Measurements from ENCODE around the gene GTF2E1. TPM values are rescaled to one million over a fixed set of nuclear protein-coding genes. Genes with fewer than 3 reads are reported as not detected.
A peak's percentile ranks its signal among the peaks of the same experiment; 100 is the strongest.

The GTF2E1 gene
- total RNA-seq, 1 donor from 2014 or later = 26.9 TPM

GRCh38 chr3:120801484-120801883 lies 58.9 kb downstream of the GTF2E1 start:
- no peak for TF ChIP-seq CTCF (conservative IDR thresholded peaks at IDR 0.05)
- Mint-ChIP-seq H3K4me1 (ENCODE audit: unreplicated experiment) (no peaks in the 10 kb centered on the region), H3K27ac (no peak overlapping the region), H3K9me3 (no peaks in the 10 kb centered on the region), H3K27me3 (peaks cover 4% of the 10 kb centered on the region), H3K4me3 (no peak overlapping the region), H3K36me3 (no peaks in the 10 kb centered on the region)
- no peak for DNase-seq (ENCODE audit: extremely low spot score, unreplicated experiment)

GRCh38 chr3:120802916-120803315 lies 60.4 kb downstream of the GTF2E1 start:
- Mint-ChIP-seq H3K27ac (no peak overlapping the region), H3K4me1 (ENCODE audit: unreplicated experiment) (no peaks in the 10 kb centered on the region), H3K4me3 (no peak overlapping the region), H3K27me3 (peaks cover 4% of the 10 kb centered on the region), H3K9me3 (no peaks in the 10 kb centered on the region), H3K36me3 (no peaks in the 10 kb centered on the region)
- no peak for DNase-seq (ENCODE audit: extremely low spot score, unreplicated experiment)
- no peak for TF ChIP-seq CTCF (conservative IDR thresholded peaks at IDR 0.05)

- TF ChIP-seq CTCF (conservative IDR thresholded peaks at IDR 0.05) = no peak
- H3K27me3 Mint-ChIP-seq = peaks cover 4% of the 10 kb centered on the region
- H3K9me3 Mint-ChIP-seq = no peaks in the 10 kb centered on the region
These were observed 74.2 kb downstream of the GTF2E1 start for GRCh38 chr3:120816728-120817127.

GRCh38 chr3:120820748-120821147 lies 78.2 kb downstream of the GTF2E1 start:
- H3K4me1 Mint-ChIP-seq (ENCODE audit: unreplicated experiment) = no peaks in the 10 kb centered on the region
- no peaks in the 10 kb centered on the region for H3K9me3 Mint-ChIP-seq
- H3K27me3 Mint-ChIP-seq = peaks cover 4% of the 10 kb centered on the region
- no peaks in the 10 kb centered on the region for H3K36me3 Mint-ChIP-seq
- H3K4me3 Mint-ChIP-seq = no peak overlapping the region
- no peak for TF ChIP-seq CTCF (conservative IDR thresholded peaks at IDR 0.05)
- no peak for DNase-seq (ENCODE audit: extremely low spot score, unreplicated experiment)
- H3K27ac Mint-ChIP-seq = peak overlapping the region; percentile 31

More at GRCh38 chr3:120816728-120817127, 74.2 kb downstream of the GTF2E1 start:
- Mint-ChIP-seq H3K4me3 (no peak overlapping the region), H3K36me3 (no peaks in the 10 kb centered on the region), H3K27ac (no peak overlapping the region), H3K4me1 (ENCODE audit: unreplicated experiment) (no peaks in the 10 kb centered on the region)
- no peak for DNase-seq (ENCODE audit: extremely low spot score, unreplicated experiment)

- Mint-ChIP-seq H3K27me3 (peaks cover 4% of the 10 kb centered on the region), H3K9me3 (no peaks in the 10 kb centered on the region), H3K4me3 (no peak overlapping the region), H3K4me1 (ENCODE audit: unreplicated experiment) (no peaks in the 10 kb centered on the region), H3K27ac (no peak overlapping the region), H3K36me3 (no peaks in the 10 kb centered on the region)
- no peak for TF ChIP-seq CTCF (conservative IDR thresholded peaks at IDR 0.05)
- no peak for DNase-seq (ENCODE audit: extremely low spot score, unreplicated experiment)
These were observed 78.9 kb downstream of the GTF2E1 start for GRCh38 chr3:120821426-120821825.

GRCh38 chr3:120823156-120823555 lies 80.6 kb downstream of the GTF2E1 start:
- Mint-ChIP-seq H3K36me3 (no peaks in the 10 kb centered on the region), H3K4me3 (no peak overlapping the region), H3K27me3 (peaks cover 4% of the 10 kb centered on the region), H3K4me1 (ENCODE audit: unreplicated experiment) (no peaks in the 10 kb centered on the region), H3K27ac (no peak overlapping the region), H3K9me3 (no peaks in the 10 kb centered on the region)
- no peak for TF ChIP-seq CTCF (conservative IDR thresholded peaks at IDR 0.05)
- no peak for DNase-seq (ENCODE audit: extremely low spot score, unreplicated experiment)

All from type B pancreatic cell (in vitro differentiated cells).